Femur (tissue), 1 donor: Measurements from ENCODE around the gene GSK3B.
"Not testable (repeated sequence)": the region's sequence is repeated elsewhere in the genome, so short reads cannot be mapped to it uniquely, and the experiment has no call there.

Experiments
- DNase-seq: peaks from one replicate; pipeline ENCODE4 v3.0.0-alpha.2; 2017

Gene GSK3B

GRCh38 chr3:119924111-119925094, 169.8 kb downstream of the GSK3B start:
- DNase-seq, result no peak

- DNase-seq, result no peak
Measured at GRCh38 chr3:119918992-119919933, 175.0 kb downstream of the GSK3B start.

GRCh38 chr3:119913021-119913420, 181.2 kb downstream of the GSK3B start:
- DNase-seq, result no peak

- DNase-seq, result no peak
Measured at GRCh38 chr3:119912220-119912619, 182.0 kb downstream of the GSK3B start.

- DNase-seq, result no peak
Measured at GRCh38 chr3:119911748-119912147, 182.5 kb downstream of the GSK3B start.

- no peak for DNase-seq
Measured at GRCh38 chr3:119902061-119902460, 192.2 kb downstream of the GSK3B start.

- no peak for DNase-seq
Measured at GRCh38 chr3:119901148-119901547, 193.1 kb downstream of the GSK3B start.

GRCh38 chr3:119899192-119899511, 195.1 kb downstream of the GSK3B start:
- no peak for DNase-seq

GRCh38 chr3:119898478-119899191, 195.6 kb downstream of the GSK3B start:
- no peak for DNase-seq

- DNase-seq, result no peak
Measured at GRCh38 chr3:119894195-119894594, 200.1 kb downstream of the GSK3B start.

- no peak for DNase-seq
Measured at GRCh38 chr3:119893769-119894168, 200.5 kb downstream of the GSK3B start.

- peak; percentile 44 for DNase-seq
Measured at GRCh38 chr3:119891944-119892721, 202.1 kb downstream of the GSK3B start.

GRCh38 chr3:119888681-119889080, 205.6 kb downstream of the GSK3B start:
- DNase-seq, result not testable (repeated sequence)

- DNase-seq, result no peak
Measured at GRCh38 chr3:119885746-119886530, 208.3 kb downstream of the GSK3B start.

- DNase-seq, result no peak
Measured at GRCh38 chr3:119884161-119884557, 210.1 kb downstream of the GSK3B start.

- DNase-seq, result no peak
Measured at GRCh38 chr3:119883461-119884160, 210.6 kb downstream of the GSK3B start.

- DNase-seq, result no peak
Measured at GRCh38 chr3:119880966-119881365, 213.3 kb downstream of the GSK3B start.

- no peak for DNase-seq
Measured at GRCh38 chr3:119873646-119874045, 220.6 kb downstream of the GSK3B start.

GRCh38 chr3:119872773-119873172, 221.5 kb downstream of the GSK3B start:
- DNase-seq, result no peak

GRCh38 chr3:119871571-119871970, 222.7 kb downstream of the GSK3B start:
- no peak for DNase-seq

- no peak for DNase-seq
Measured at GRCh38 chr3:119870512-119870911, 223.7 kb downstream of the GSK3B start.
